Astrocyte (in vitro differentiated cells and primary cell): ENCODE data around the gene FOLR2. TPM values are rescaled to one million over a fixed set of nuclear protein-coding genes. Genes with fewer than 3 reads are reported as not detected.
A peak's percentile ranks its signal among the peaks of the same experiment; 100 is the strongest.

ENCODE experiments used
- DNase-seq: peaks from one replicate; pipeline ENCODE4 v3.0.0-alpha.2; 2010; ENCODE audit warnings: low read depth
- FAIRE-seq: peaks from 2 replicates; lab custom pipeline; 2011; peaks lifted over from hg19 to GRCh38; lab: Jason Lieb, UNC
- H2AFZ ChIP-seq: 2 replicates; pipeline ENCODE4 v1.6.0; 2012; ENCODE audit warnings: low read depth, low read length, inconsistent platforms
- H3K27ac ChIP-seq: 2 replicates; pipeline ENCODE4 v1.5.1; 2011; ENCODE audit warnings: low read depth, low read length, inconsistent platforms
- H3K27me3 ChIP-seq: 2 replicates; pipeline ENCODE4 v1.6.0; 2011; ENCODE audit warnings: low read length, inconsistent platforms; ENCODE audit not compliant: insufficient read depth
- H3K36me3 ChIP-seq: 2 replicates; pipeline ENCODE4 v1.5.1; 2011; ENCODE audit warnings: low read length, inconsistent platforms; ENCODE audit not compliant: insufficient read depth
- H3K4me1 ChIP-seq: 2 replicates; pipeline ENCODE4 v1.5.1; 2011; ENCODE audit warnings: low read length, inconsistent platforms; ENCODE audit not compliant: insufficient read depth
- H3K4me2 ChIP-seq: 2 replicates; pipeline ENCODE4 v1.6.0; 2012; ENCODE audit warnings: low read length, inconsistent platforms
- H3K4me3 ChIP-seq: 2 replicates; pipeline ENCODE4 v1.5.1; 2011; ENCODE audit warnings: low read depth, mild to moderate bottlenecking, low read length, inconsistent platforms; ENCODE audit not compliant: insufficient read depth
- H3K79me2 ChIP-seq: 2 replicates; pipeline ENCODE4 v1.6.0; 2012; ENCODE audit warnings: mild to moderate bottlenecking, low read length, inconsistent platforms; ENCODE audit not compliant: insufficient read depth
- H3K9ac ChIP-seq: 2 replicates; pipeline ENCODE4 v1.6.0; 2012; ENCODE audit warnings: mild to moderate bottlenecking, low read length, inconsistent platforms
- H3K9me3 ChIP-seq: 2 replicates; pipeline ENCODE4 v1.5.1; 2012; ENCODE audit warnings: low read depth, mild to moderate bottlenecking, low read length, inconsistent platforms; ENCODE audit not compliant: insufficient read depth
- H4K20me1 ChIP-seq: 2 replicates; pipeline ENCODE4 v1.6.0; 2012; ENCODE audit warnings: low read length, inconsistent platforms; ENCODE audit not compliant: insufficient read depth
- H3K27ac Mint-ChIP-seq: one replicate; pipeline ENCODE4 v1.8.0; 2021; ENCODE audit warnings: mild to moderate bottlenecking, mixed read lengths; ENCODE audit not compliant: unreplicated experiment
- H3K27me3 Mint-ChIP-seq: one replicate; pipeline ENCODE4 v1.8.0; 2021; ENCODE audit warnings: low read depth, mixed read lengths; ENCODE audit not compliant: unreplicated experiment
- H3K36me3 Mint-ChIP-seq: one replicate; pipeline ENCODE4 v1.8.0; 2021; ENCODE audit warnings: low read depth, mixed read lengths; ENCODE audit not compliant: unreplicated experiment
- H3K4me1 Mint-ChIP-seq: one replicate; pipeline ENCODE4 v1.8.0; 2021; ENCODE audit warnings: low read depth, mixed read lengths; ENCODE audit not compliant: unreplicated experiment
- H3K4me3 Mint-ChIP-seq: one replicate; pipeline ENCODE4 v1.8.0; 2021; ENCODE audit warnings: mild to moderate bottlenecking, moderate library complexity, mixed read lengths; ENCODE audit not compliant: unreplicated experiment
- H3K9me3 Mint-ChIP-seq: one replicate; pipeline ENCODE4 v1.8.0; 2021; ENCODE audit warnings: mild to moderate bottlenecking, mixed read lengths; ENCODE audit not compliant: unreplicated experiment
- EZH2 ChIP-seq: IDR thresholded peaks from 2 replicates; pipeline ENCODE4 v1.6.1; 2012; ENCODE audit warnings: mild to moderate bottlenecking, low read length, inconsistent platforms; ENCODE audit not compliant: insufficient read depth
- total RNA-seq: library from RNA; stranded (reverse); gene quantifications from 2 replicates; pipeline ENCODE4 v1.2.1, GENCODE V29; 2021
- TF ChIP-seq, protein P1 (sequence below): IDR thresholded peaks from 2 replicates; pipeline ENCODE4 v1.5.1; 2011; ENCODE audit warnings: low read depth, mild to moderate bottlenecking, inconsistent platforms, low read length, moderate library complexity; ENCODE audit not compliant: insufficient read depth

Gene FOLR2
- total RNA-seq, 1 donor from 2014 or later: not detected

DNA sequence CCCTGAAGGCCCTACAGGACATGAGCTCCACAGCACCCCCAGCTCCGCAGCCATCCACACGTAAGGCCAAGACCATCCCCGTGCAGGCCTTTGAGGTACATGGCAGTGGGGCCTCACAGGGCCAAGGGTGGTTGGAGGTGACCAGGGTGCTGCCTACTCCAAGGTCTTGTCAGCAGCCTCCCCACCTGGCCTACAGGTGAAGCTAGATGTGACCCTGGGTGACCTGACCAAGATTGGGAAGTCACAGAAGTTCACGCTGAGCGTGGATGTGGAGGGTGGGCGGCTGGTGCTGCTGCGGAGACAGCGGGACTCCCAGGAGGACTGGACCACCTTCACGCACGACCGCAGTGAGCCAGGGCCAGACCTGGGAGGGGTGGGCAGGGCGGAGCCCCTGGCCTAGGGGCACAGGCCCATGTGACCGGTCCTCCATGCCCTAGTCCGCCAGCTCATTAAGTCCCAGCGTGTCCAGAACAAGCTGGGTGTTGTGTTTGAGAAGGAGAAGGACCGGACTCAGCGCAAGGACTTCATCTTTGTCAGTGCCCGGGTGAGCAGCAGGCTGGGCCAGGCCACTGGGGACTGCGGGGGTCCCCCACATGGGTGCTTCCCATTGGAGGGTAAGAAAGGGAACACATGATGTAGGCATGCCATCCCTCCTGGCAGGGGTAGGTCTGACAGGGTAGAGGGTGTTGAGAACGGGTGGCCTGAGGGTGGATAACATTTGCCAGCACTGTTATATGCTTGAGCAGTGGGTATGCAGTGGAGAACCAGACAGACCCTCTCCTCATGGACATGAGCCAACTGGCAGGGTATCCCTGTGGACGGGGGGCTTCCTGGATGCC is 13.6 kb downstream of the FOLR2 start:
- Histone ChIP-seq H3K36me3 (peaks cover 41% of the 10 kb centered on the region), H3K27me3 (no peaks in the 10 kb centered on the region), H3K79me2 (peaks cover 57% of the 10 kb centered on the region), H3K4me3 (no peak overlapping the region), H3K9me3 (no peaks in the 10 kb centered on the region), H3K27ac (no peak overlapping the region), H3K4me1 (peaks cover 22% of the 10 kb centered on the region), H3K4me2 (no peak overlapping the region), H4K20me1 (peaks cover 99% of the 10 kb centered on the region), H3K9ac (no peak overlapping the region), H2AFZ (no peak overlapping the region)
- no peak for FAIRE-seq
- H3K27ac Mint-ChIP-seq: no peak overlapping the region
- H3K36me3 Mint-ChIP-seq: peaks cover 27% of the 10 kb centered on the region
- H3K4me1 Mint-ChIP-seq: peaks cover 16% of the 10 kb centered on the region
- no peak for DNase-seq
- H3K4me3 Mint-ChIP-seq: no peak overlapping the region
- H3K27me3 Mint-ChIP-seq: no peaks in the 10 kb centered on the region
- TF ChIP-seq EZH2: no peak
- TF ChIP-seq, protein P1, sequence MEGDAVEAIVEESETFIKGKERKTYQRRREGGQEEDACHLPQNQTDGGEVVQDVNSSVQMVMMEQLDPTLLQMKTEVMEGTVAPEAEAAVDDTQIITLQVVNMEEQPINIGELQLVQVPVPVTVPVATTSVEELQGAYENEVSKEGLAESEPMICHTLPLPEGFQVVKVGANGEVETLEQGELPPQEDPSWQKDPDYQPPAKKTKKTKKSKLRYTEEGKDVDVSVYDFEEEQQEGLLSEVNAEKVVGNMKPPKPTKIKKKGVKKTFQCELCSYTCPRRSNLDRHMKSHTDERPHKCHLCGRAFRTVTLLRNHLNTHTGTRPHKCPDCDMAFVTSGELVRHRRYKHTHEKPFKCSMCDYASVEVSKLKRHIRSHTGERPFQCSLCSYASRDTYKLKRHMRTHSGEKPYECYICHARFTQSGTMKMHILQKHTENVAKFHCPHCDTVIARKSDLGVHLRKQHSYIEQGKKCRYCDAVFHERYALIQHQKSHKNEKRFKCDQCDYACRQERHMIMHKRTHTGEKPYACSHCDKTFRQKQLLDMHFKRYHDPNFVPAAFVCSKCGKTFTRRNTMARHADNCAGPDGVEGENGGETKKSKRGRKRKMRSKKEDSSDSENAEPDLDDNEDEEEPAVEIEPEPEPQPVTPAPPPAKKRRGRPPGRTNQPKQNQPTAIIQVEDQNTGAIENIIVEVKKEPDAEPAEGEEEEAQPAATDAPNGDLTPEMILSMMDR: no peak
- no peaks in the 10 kb centered on the region for H3K9me3 Mint-ChIP-seq

DNA sequence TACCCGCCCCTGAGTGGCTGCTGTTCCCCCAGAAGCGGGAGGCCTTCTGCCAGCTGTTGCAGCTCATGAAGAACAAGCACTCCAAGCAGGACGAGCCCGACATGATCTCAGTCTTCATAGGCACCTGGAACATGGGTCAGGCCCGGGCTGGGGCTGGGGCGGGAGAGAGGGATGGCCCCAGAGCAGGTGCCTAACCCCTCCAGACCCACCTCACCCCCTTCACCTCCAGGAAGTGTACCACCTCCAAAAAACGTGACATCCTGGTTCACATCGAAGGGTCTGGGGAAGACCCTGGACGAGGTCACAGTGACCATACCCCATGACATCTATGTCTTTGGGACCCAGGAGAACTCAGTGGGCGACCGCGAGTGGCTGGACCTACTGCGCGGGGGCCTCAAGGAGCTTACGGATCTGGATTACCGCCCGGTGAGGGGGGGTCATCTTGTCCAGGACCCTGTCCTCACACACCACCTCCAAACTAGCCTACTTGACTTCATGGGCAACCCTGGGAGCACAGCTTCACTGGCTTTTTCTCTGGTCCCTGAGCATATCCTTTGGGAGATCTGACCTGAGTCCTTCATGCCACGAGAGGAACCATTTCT is 14.3 kb downstream of the FOLR2 start:
- Histone ChIP-seq H3K4me2 (no peak overlapping the region), H3K4me3 (no peak overlapping the region), H3K27ac (no peak overlapping the region), H4K20me1 (peaks cover 99% of the 10 kb centered on the region), H3K36me3 (peaks cover 46% of the 10 kb centered on the region), H3K4me1 (peaks cover 17% of the 10 kb centered on the region), H3K9me3 (no peaks in the 10 kb centered on the region), H3K9ac (no peak overlapping the region), H3K79me2 (peaks cover 50% of the 10 kb centered on the region), H2AFZ (no peak overlapping the region), H3K27me3 (no peaks in the 10 kb centered on the region)
- peak overlapping the region; percentile 59 for H3K27ac Mint-ChIP-seq
- peaks cover 13% of the 10 kb centered on the region for H3K4me1 Mint-ChIP-seq
- no peak overlapping the region for H3K4me3 Mint-ChIP-seq
- H3K36me3 Mint-ChIP-seq: peaks cover 27% of the 10 kb centered on the region
- H3K27me3 Mint-ChIP-seq: no peaks in the 10 kb centered on the region
- no peaks in the 10 kb centered on the region for H3K9me3 Mint-ChIP-seq
- FAIRE-seq (no peak), DNase-seq (no peak)
- TF ChIP-seq, protein P1: no peak
- TF ChIP-seq EZH2: no peak
